HCT116 (cell line): ENCODE measurements around the gene C12orf50. TPM values are rescaled to one million over a fixed set of nuclear protein-coding genes. Genes with fewer than 3 reads are reported as not detected.

ENCODE experiments used
- ATAC-seq: fragments of 200-7000 bp; cut with Tn5 transposase; 2 replicates; pipeline ENCODE4 v1.9.1; 2020; ENCODE audit warnings: mild to moderate bottlenecking, moderate library complexity
- BruUV-seq: library from RNA; stranded (reverse); fragments of 400-500 nt; replicated peaks from 2 replicates; lab custom pipeline; 2021; lab: Mats Ljungman, UMichigan
- CTCF ChIA-PET: fragments of 300-600 bp; sonication (Branson Sonifier 250); formaldehyde crosslinking; loops from one replicate; lab custom pipeline; 2021; ENCODE audit warnings: antibody characterized with exemption; lab: Charles Lee
- POLR2A ChIA-PET: fragments of 300-600, 350-600 bp; sonication (Branson Sonifier 250); formaldehyde crosslinking; loops from one replicate; lab custom pipeline; 2021; ENCODE audit warnings: antibody characterized with exemption; lab: Charles Lee
- RAD21 ChIA-PET, 2 experiments: fragments of 300-600 bp; sonication (Branson Sonifier 250); formaldehyde crosslinking; loops; one replicate each; lab custom pipeline; 2023; ENCODE audit warnings: low total read pairs in 2 of 2; ENCODE audit not compliant: uncharacterized antibody in 2 of 2, unreplicated experiment in 2 of 2, low non-redundant PET in 1 of 2; lab: Charles Lee
- DNase-seq: peaks from one replicate; pipeline ENCODE4 v3.0.0-alpha.2; 2010; ENCODE audit warnings: low read depth, low spot score
- H2AFZ ChIP-seq: fragments of 200-600 bp; shearing (Covaris generic), sonication (generic); 2 replicates; pipeline ENCODE4 v1.6.1; 2017; ENCODE audit warnings: low read depth, mixed run types, mixed read lengths, antibody characterized with exemption, low read length; ENCODE audit not compliant: poor library complexity, severe bottlenecking
- H3K27ac ChIP-seq: 2 replicates; pipeline ENCODE4 v1.5.1; 2012; ENCODE audit warnings: low read depth, low read length
- H3K27me3 ChIP-seq: fragments of 200-600 bp; sonication (generic); 2 replicates; pipeline ENCODE4 v1.6.1; 2016; ENCODE audit warnings: mixed run types, low read length, mixed read lengths; ENCODE audit not compliant: insufficient read depth
- H3K36me3 ChIP-seq, 2 experiments: fragments of 200-500 bp in 1 of 2; fragments of 200-600 bp in 1 of 2; sonication (Bioruptor generic) in 1 of 2; sonication (generic) in 1 of 2; 2 replicates each; pipeline versions ENCODE4 v1.5.1 to v1.6.1; 2014 to 2016; ENCODE audit warnings: low read length in 2 of 2, inconsistent platforms in 1 of 2, mixed read lengths in 1 of 2, mixed run types in 1 of 2; ENCODE audit not compliant: insufficient read depth in 2 of 2, control insufficient read depth in 1 of 2
- H3K4me1 ChIP-seq, 2 experiments: fragments of 200-600 bp in 1 of 2; sonication (generic) in 1 of 2; 2 replicates each; pipeline versions ENCODE4 v1.5.1 to v1.6.1; 2012 to 2017; ENCODE audit warnings: low read length in 2 of 2, inconsistent platforms in 1 of 2, mild to moderate bottlenecking in 1 of 2, mixed read lengths in 1 of 2, mixed run types in 1 of 2, moderate library complexity in 1 of 2; ENCODE audit not compliant: insufficient read depth in 2 of 2, control insufficient read depth in 1 of 2
- H3K4me2 ChIP-seq: fragments of 200-600 bp; sonication (generic); 2 replicates; pipeline ENCODE4 v1.6.1; 2017; ENCODE audit warnings: mixed run types, low read length, mixed read lengths
- H3K4me3 ChIP-seq, 2 experiments: fragments of 200-600 bp in 1 of 2; sonication (generic) in 1 of 2; replicated peaks in 1 of 2; 2 replicates each; pipeline ENCODE4 v1.5.1; 2011 to 2016; ENCODE audit warnings: low read length in 2 of 2, control low read depth in 1 of 2, low read depth in 1 of 2, mild to moderate bottlenecking in 1 of 2, mixed read lengths in 1 of 2, mixed run types in 1 of 2
- H3K79me2 ChIP-seq: fragments of 200-600 bp; sonication (generic); 2 replicates; pipeline ENCODE4 v1.6.1; 2017; ENCODE audit warnings: mild to moderate bottlenecking, mixed run types, low read length, moderate library complexity, mixed read lengths; ENCODE audit not compliant: insufficient read depth
- H3K9ac ChIP-seq: fragments of 200-600 bp; sonication (generic); 2 replicates; pipeline ENCODE4 v1.6.1; 2016; ENCODE audit warnings: low read length, mixed read lengths
- H3K9me2 ChIP-seq: fragments of 200-600 bp; sonication (generic), shearing (Covaris generic); 2 replicates; pipeline ENCODE4 v1.6.1; 2017; ENCODE audit warnings: mixed run types, mild to moderate bottlenecking, moderate library complexity; ENCODE audit not compliant: insufficient read depth
- H3K9me3 ChIP-seq, 2 experiments: fragments of 200-500 bp in 1 of 2; fragments of 200-600 bp in 1 of 2; sonication (Bioruptor generic) in 1 of 2; sonication (generic) in 1 of 2; 2 replicates each; pipeline ENCODE4 v1.6.1; 2014 to 2017; ENCODE audit warnings: low read length in 2 of 2, mixed read lengths in 2 of 2, inconsistent platforms in 1 of 2, low read depth in 1 of 2, mild to moderate bottlenecking in 1 of 2, mixed run types in 1 of 2, moderate library complexity in 1 of 2; ENCODE audit not compliant: control insufficient read depth in 1 of 2, insufficient read depth in 1 of 2
- H4K20me1 ChIP-seq: fragments of 200-600 bp; sonication (generic), shearing (Covaris generic); 2 replicates; pipeline ENCODE4 v1.6.1; 2017; ENCODE audit warnings: mixed run types, mild to moderate bottlenecking, moderate library complexity; ENCODE audit not compliant: insufficient read depth
- CBX3 ChIP-seq: IDR thresholded peaks from 2 replicates; pipeline ENCODE4 v1.6.1; 2012; ENCODE audit warnings: low read depth
- CEBPB ChIP-seq: IDR thresholded peaks from 2 replicates; pipeline ENCODE4 v1.6.1; 2012; ENCODE audit warnings: low read depth
- CTCF ChIP-seq, 3 experiments: fragments of 200-600 bp in 1 of 3; sonication (generic) in 1 of 3; IDR thresholded peaks in 2 of 3; conservative IDR thresholded peaks in 1 of 3; 2 replicates each; pipeline ENCODE4 v1.5.1; 2012 to 2017; ENCODE audit warnings: low read depth in 2 of 3, low read length in 2 of 3, antibody characterized with exemption in 1 of 3, borderline replicate concordance in 1 of 3, control low read depth in 1 of 3, mild to moderate bottlenecking in 1 of 3, mixed read lengths in 1 of 3, mixed run types in 1 of 3, moderate library complexity in 1 of 3; ENCODE audit not compliant: insufficient read depth in 1 of 3
- POLR2A ChIP-seq: IDR thresholded peaks from 2 replicates; pipeline ENCODE4 v1.7.0; 2011; ENCODE audit warnings: borderline replicate concordance; ENCODE audit not compliant: insufficient read depth, insufficient read length; ENCODE audit errors: extremely low read depth
- RAD21 ChIP-seq: IDR thresholded peaks from 2 replicates; pipeline ENCODE4 v1.6.1; 2012; ENCODE audit warnings: low read depth, mild to moderate bottlenecking
- SIN3A ChIP-seq: IDR thresholded peaks from 2 replicates; pipeline ENCODE4 v1.6.1; 2012; ENCODE audit warnings: low read depth
- SRF ChIP-seq: IDR thresholded peaks from 2 replicates; pipeline ENCODE4 v1.6.1; 2012; ENCODE audit warnings: low read depth
- TCF7L2 ChIP-seq: IDR thresholded peaks from 2 replicates; pipeline ENCODE4 v1.7.0; 2011; ENCODE audit warnings: borderline replicate concordance, inconsistent platforms; ENCODE audit not compliant: insufficient read depth, insufficient read length; ENCODE audit errors: extremely low read depth
- YY1 ChIP-seq: IDR thresholded peaks from 2 replicates; pipeline ENCODE4 v1.6.1; 2011; ENCODE audit warnings: low read length, low read depth, moderate library complexity, mild to moderate bottlenecking; ENCODE audit not compliant: insufficient replicate concordance; ENCODE audit errors: extremely low read depth
- intact Hi-C: fragments of 100-400 bp; cut with micrococcal nuclease; formaldehyde crosslinking; loops from 2 replicates; pipeline ENCODE4 v1.10.0; 2022
- total RNA-seq: library from RNA; stranded (reverse); gene quantifications from one replicate; pipeline ENCODE4 v1.2.1, GENCODE V29; 2021; ENCODE audit not compliant: unreplicated experiment

Gene C12orf50
- total RNA-seq, 1 experiment from 2014 or later = not detected

GRCh38 chr12:87995581-87996178, 33.5 kb downstream of the C12orf50 start:
- H3K36me3 ChIP-seq = no peaks in the 10 kb centered on the region
- CTCF ChIA-PET = no interaction called here
- POLR2A ChIA-PET = no interaction called here
- peak overlapping the region; percentile 97 for H2AFZ ChIP-seq
- BruUV-seq = no TSS peak
- ATAC-seq (peak; percentile 99), DNase-seq (peak; percentile 77)
- H3K4me1 ChIP-seq = peaks cover 0 to 4% of the 10 kb centered on the region in 2 experiments; a peak in 1 of 4 replicates
- H3K27ac ChIP-seq = no peak overlapping the region
- H3K9me3 ChIP-seq = no peaks in the 10 kb centered on the region
- H3K4me2 ChIP-seq = peak overlapping the region; percentile 53
- H3K27me3 ChIP-seq = no peaks in the 10 kb centered on the region
- RAD21 ChIA-PET = no interaction called here
- H3K79me2 ChIP-seq = no peaks in the 10 kb centered on the region
- peak; percentile 79 for TF ChIP-seq CEBPB
- TF ChIP-seq RAD21 = peak; percentile 90
- TF ChIP-seq CBX3 = 0 out of 2 replicates have a peak, but pooled peaks have one; percentile 18
- TF ChIP-seq TCF7L2 = no peak
- TF ChIP-seq YY1 = peak; percentile 20
- no peak for TF ChIP-seq SIN3A
- 0 out of 2 replicates have a peak, but pooled peaks have one; percentile 56 for TF ChIP-seq SRF
- TF ChIP-seq CTCF (IDR thresholded peaks at IDR 0.05 in 2 of 3, conservative IDR thresholded peaks at IDR 0.05 in 1 of 3; ENCODE audit: borderline replicate concordance in 1 of 3, insufficient read depth in 1 of 3, low read depth in 2 of 3, low read length in 2 of 3) = peak; percentile 59 to 89 (median 68); a peak in 5 of 6 replicates
- no peak for TF ChIP-seq POLR2A
- intact Hi-C loops = loop anchor here (2.0 to 10.0 kb wide), 3 partner anchors 57 to 721 kb away; no protein-coding TSS in a partner anchor
- H4K20me1 ChIP-seq = no peaks in the 10 kb centered on the region
- H3K4me3 ChIP-seq = no peak overlapping the region
- H3K9me2 ChIP-seq = no peaks in the 10 kb centered on the region
- no peak overlapping the region for H3K9ac ChIP-seq
